Stimulated activated CD8-positive, alpha-beta memory T cell treated with anti-CD3 and anti-CD28 coated beads, Interleukin-15, amount 100 ng/mL, for 24 hours (primary cell): Measurements from ENCODE around the gene IFT20.
A peak's percentile ranks its signal among the peaks of the same experiment; 100 is the strongest.

ENCODE experiments used
- DNase-seq: peaks from one replicate; pipeline ENCODE4 v3.0.0-alpha.2; 2020; ENCODE audit warnings: low read depth

The IFT20 gene

GRCh38 chr17:28335959-28336871 lies 943 bp upstream of the IFT20 start:
- DNase-seq, result no peak

- no peak for DNase-seq
Measured at GRCh38 chr17:28334666-28335200, 539 bp downstream of the IFT20 start.

GRCh38 chr17:28334171-28334570 lies 1.1 kb downstream of the IFT20 start:
- no peak for DNase-seq

- DNase-seq, result no peak
Measured at GRCh38 chr17:28333083-28333746, 2.1 kb downstream of the IFT20 start.

- DNase-seq, result no peak
Measured at GRCh38 chr17:28331891-28332420, 3.3 kb downstream of the IFT20 start.

GRCh38 chr17:28330671-28331070 lies 4.6 kb downstream of the IFT20 start:
- DNase-seq, result no peak

- no peak for DNase-seq
Measured at GRCh38 chr17:28328325-28328724, 6.9 kb downstream of the IFT20 start.

- no peak for DNase-seq
Measured at GRCh38 chr17:28327709-28328108, 7.6 kb downstream of the IFT20 start.

GRCh38 chr17:28327031-28327607 lies 8.2 kb downstream of the IFT20 start:
- no peak for DNase-seq

- DNase-seq, result no peak
Measured at GRCh38 chr17:28326114-28326513, 9.2 kb downstream of the IFT20 start.

GRCh38 chr17:28325211-28325610 lies 10.1 kb downstream of the IFT20 start:
- no peak for DNase-seq

GRCh38 chr17:28324781-28325180 lies 10.5 kb downstream of the IFT20 start:
- no peak for DNase-seq

GRCh38 chr17:28324267-28324745 lies 11.0 kb downstream of the IFT20 start:
- no peak for DNase-seq

- no peak for DNase-seq
Measured at GRCh38 chr17:28320215-28321061, 14.8 kb downstream of the IFT20 start.

GRCh38 chr17:28319598-28319935 lies 15.7 kb downstream of the IFT20 start:
- no peak for DNase-seq

- peak; percentile 86 for DNase-seq
Measured at GRCh38 chr17:28318759-28319597, 16.3 kb downstream of the IFT20 start, which contains the start of gene TMEM97. Gene TMEM97, plus strand, starts transcription at chr17:28319200. Its CDS starts 40 bp downstream, at chr17:28319240.

GRCh38 chr17:28317966-28318758 lies 17.1 kb downstream of the IFT20 start:
- no peak for DNase-seq

GRCh38 chr17:28317099-28317965 lies 17.9 kb downstream of the IFT20 start:
- no peak for DNase-seq
